GM12878 (cell line): ENCODE results near the gene AP1S1. TPM values are rescaled to one million over a fixed set of nuclear protein-coding genes. Genes with fewer than 3 reads are reported as not detected.

Source experiments
- ATAC-seq: fragments of 200-7000 bp; cut with Tn5 transposase; 3 replicates; pipeline ENCODE4 v1.9.1; 2020; ENCODE audit warnings: mild to moderate bottlenecking, moderate library complexity
- BruUV-seq: library from RNA; stranded (reverse); fragments of 400-500 nt; replicated peaks from 2 replicates; lab custom pipeline; 2021; lab: Mats Ljungman, UMichigan
- CTCF ChIA-PET: fragments of 300-600 bp; sonication (Branson Sonifier 250); formaldehyde crosslinking; extraction: SDS; loops from one replicate; lab custom pipeline; 2021; ENCODE audit warnings: inconsistent platforms; lab: Yijun Ruan, JAX
- POLR2A ChIA-PET: fragments of 350-600 bp; formaldehyde crosslinking; extraction: SDS; loops from one replicate; lab custom pipeline; 2021; ENCODE audit warnings: inconsistent platforms; lab: Charles Lee
- RAD21 ChIA-PET: fragments of 300-600 bp; sonication (Branson Sonifier 250); formaldehyde crosslinking; loops from one replicate; lab custom pipeline; 2023; ENCODE audit warnings: antibody characterized with exemption; ENCODE audit not compliant: unreplicated experiment; lab: Charles Lee
- SMC1A ChIA-PET: fragments of 300-600 bp; sonication (Branson Sonifier 250); formaldehyde crosslinking; loops from one replicate; lab custom pipeline; 2023; ENCODE audit not compliant: unreplicated experiment, uncharacterized antibody; lab: Charles Lee
- DNase-seq: peaks from one replicate; pipeline ENCODE4 v3.0.0-alpha.2; 2011; ENCODE audit warnings: low read depth, low spot score
- FAIRE-seq: peaks from 3 replicates; lab custom pipeline; 2011; peaks lifted over from hg19 to GRCh38; lab: Jason Lieb, UNC
- H2AFZ ChIP-seq: 2 replicates; pipeline ENCODE4 v1.6.0; 2011; ENCODE audit warnings: low read depth, low read length, control low read depth; ENCODE audit not compliant: control insufficient read depth
- H3K27ac ChIP-seq: 2 replicates; pipeline ENCODE4 v1.5.1; 2011; ENCODE audit warnings: control low read depth; ENCODE audit not compliant: control insufficient read depth, insufficient read depth
- H3K27me3 ChIP-seq, 2 experiments: replicated peaks in 1 of 2; 2 replicates each; pipeline versions ENCODE4 v1.6.0 to v1.6.1; 2011; ENCODE audit warnings: low read length in 1 of 2; ENCODE audit not compliant: control insufficient read depth in 2 of 2, insufficient read depth in 2 of 2
- H3K36me3 ChIP-seq, 2 experiments: 2 replicates each; pipeline ENCODE4 v1.5.1; 2011; ENCODE audit warnings: low read length in 1 of 2; ENCODE audit not compliant: control insufficient read depth in 2 of 2, insufficient read depth in 2 of 2
- H3K4me1 ChIP-seq: 2 replicates; pipeline ENCODE4 v1.6.1; 2011; ENCODE audit warnings: mild to moderate bottlenecking, low read length, moderate library complexity, mixed read lengths; ENCODE audit not compliant: control insufficient read depth, insufficient read depth
- H3K4me2 ChIP-seq: 2 replicates; pipeline ENCODE4 v1.6.0; 2011; ENCODE audit warnings: control low read depth; ENCODE audit not compliant: control insufficient read depth, insufficient read depth
- H3K4me3 ChIP-seq: fragments of 200-600 bp; sonication (generic); 2 replicates; pipeline ENCODE4 v1.5.1; 2016
- H3K79me2 ChIP-seq: 2 replicates; pipeline ENCODE4 v1.6.0; 2011; ENCODE audit warnings: low read length; ENCODE audit not compliant: control insufficient read depth, insufficient read depth
- H3K9ac ChIP-seq: 2 replicates; pipeline ENCODE4 v1.8.0; 2011; ENCODE audit warnings: low read length, control low read depth, mixed read lengths; ENCODE audit not compliant: control insufficient read depth, insufficient read depth
- H3K9me3 ChIP-seq: replicated peaks from 3 replicates; pipeline ENCODE4 v1.5.1; 2011; ENCODE audit warnings: mild to moderate bottlenecking, low read length; ENCODE audit not compliant: control insufficient read depth, insufficient read depth
- H4K20me1 ChIP-seq: 2 replicates; pipeline ENCODE4 v1.6.0; 2011; ENCODE audit not compliant: control insufficient read depth, insufficient read depth
- CBX3 ChIP-seq: fragments of 200-600 bp; sonication (generic); IDR thresholded peaks from 2 replicates; pipeline ENCODE4 v1.6.1; 2016; ENCODE audit warnings: low read depth, borderline replicate concordance
- CREB1 ChIP-seq: IDR thresholded peaks from 2 replicates; pipeline ENCODE4 v1.6.1; 2012; ENCODE audit warnings: low read depth, mild to moderate bottlenecking, inconsistent platforms
- EED ChIP-seq: sonication (generic); IDR thresholded peaks from 2 replicates; pipeline ENCODE4 v1.6.1; 2016; ENCODE audit warnings: antibody characterized with exemption, low read depth
- ETV6 ChIP-seq, 2 experiments: fragments of 450-650 bp in 1 of 2; IDR thresholded peaks in 1 of 2; conservative IDR thresholded peaks in 1 of 2; 2 replicates each; pipeline ENCODE4 v1.6.1; 2014; ENCODE audit warnings: antibody characterized with exemption in 1 of 2, borderline replicate concordance in 1 of 2, low read depth in 1 of 2, mild to moderate bottlenecking in 1 of 2, moderate library complexity in 1 of 2
- MEF2B ChIP-seq: fragments of 450-650 bp; IDR thresholded peaks from 2 replicates; pipeline ENCODE4 v1.6.1; 2018; ENCODE audit warnings: mild to moderate bottlenecking, moderate library complexity; ENCODE audit not compliant: partially characterized antibody, poor library complexity, severe bottlenecking
- MXI1 ChIP-seq: fragments of 150-350 bp; IDR thresholded peaks from 2 replicates; pipeline ENCODE4 v1.6.1; 2011; ENCODE audit warnings: low read depth, mild to moderate bottlenecking, inconsistent platforms, low read length, improper control_type of control experiment
- PAX8 ChIP-seq: fragments of 450-650 bp; IDR thresholded peaks from 2 replicates; pipeline ENCODE4 v1.6.1; 2017; ENCODE audit warnings: mild to moderate bottlenecking, moderate library complexity
- SMC3 ChIP-seq: IDR thresholded peaks from 2 replicates; pipeline ENCODE4 v1.6.1; 2011; ENCODE audit warnings: low read length, improper control_type of control experiment, borderline replicate concordance
- SP1 ChIP-seq: IDR thresholded peaks from one replicate; pipeline ENCODE4 v1.6.1; 2011; ENCODE audit warnings: low read depth, low read length
- WGBS: methylation state at CpG from one replicate; pipeline ENCODE4 v1.1.6; 2016; ENCODE audit warnings: low lambda C conversion rate; ENCODE audit not compliant: insufficient replicate concordance, insufficient coverage; ENCODE audit errors: missing lambda C conversion rate; 5-methylcytosine and 5-hydroxymethylcytosine counted together
- in situ Hi-C: fragments of 300-500 bp; cut with MboI; formaldehyde crosslinking; loops from 9 replicates; pipeline ENCODE4 v1.14.3; 2018; ENCODE audit warnings: mixed read lengths
- intact Hi-C: fragments of 100-400 bp; cut with micrococcal nuclease; formaldehyde crosslinking; loops from one replicate; pipeline ENCODE4 v1.14.2; 2022; ENCODE audit not compliant: unreplicated experiment
- polyA plus RNA-seq, 11 experiments: library from polyadenylated mRNA; depleted of rRNA in 4 of 11; unstranded in 6 of 11; stranded (reverse) in 5 of 11; fragments of >200 nt; fragmentation: Nextera tagmentation in 4 of 11; fragmentation: Illumina TruSeq in 1 of 11; extraction: Ambion mirVana in 4 of 11; extraction: Trizol in 1 of 11; gene quantifications; 1 replicate in 1 of 11; 2 replicates in 10 of 11; pipeline versions ENCODE4 v1.2.1 to v1.2.3, GENCODE V29; 2011 to 2016; ENCODE audit warnings: inconsistent platforms in 2 of 11, missing spikeins in 2 of 11, low read depth in 1 of 11
- total RNA-seq, 4 experiments: library from RNA; depleted of rRNA in 3 of 4; stranded (reverse); fragments of >200 nt in 3 of 4; fragmentation: Illumina TruSeq in 1 of 4; extraction: Trizol in 1 of 4; gene quantifications; 2 replicates each; pipeline versions ENCODE4 v1.2.1 to v1.2.3, GENCODE V29; 2013 to 2021
- TF ChIP-seq, protein P1 (sequence below): IDR thresholded peaks from 2 replicates; pipeline ENCODE4 v1.6.1; 2012; ENCODE audit warnings: low read depth, low read length, improper control_type of control experiment
- TF ChIP-seq, protein P2 (sequence below): fragments of 450-650 bp; IDR thresholded peaks from 2 replicates; pipeline ENCODE4 v1.6.1; 2016; ENCODE audit warnings: mild to moderate bottlenecking
- TF ChIP-seq, protein P3 (sequence below): IDR thresholded peaks from 2 replicates; pipeline ENCODE4 v1.6.1; 2011; ENCODE audit warnings: borderline replicate concordance, low read depth, mild to moderate bottlenecking, moderate library complexity, low read length; ENCODE audit not compliant: insufficient read depth, poor library complexity, severe bottlenecking
- TF ChIP-seq, protein P4 (sequence below): IDR thresholded peaks from 2 replicates; pipeline ENCODE4 v1.6.1; 2011; ENCODE audit warnings: borderline replicate concordance, low read depth, mild to moderate bottlenecking, moderate library complexity, mixed read lengths, low read length; ENCODE audit not compliant: insufficient read depth; ENCODE audit errors: extremely low read length

AP1S1 gene
- total and polyA plus RNA-seq, 10 of the 15 experiments (the other 5 are each of a cell fraction or from before 2014, with no cell fraction given): 2.5 to 121 (median 54.9) TPM

DNA sequence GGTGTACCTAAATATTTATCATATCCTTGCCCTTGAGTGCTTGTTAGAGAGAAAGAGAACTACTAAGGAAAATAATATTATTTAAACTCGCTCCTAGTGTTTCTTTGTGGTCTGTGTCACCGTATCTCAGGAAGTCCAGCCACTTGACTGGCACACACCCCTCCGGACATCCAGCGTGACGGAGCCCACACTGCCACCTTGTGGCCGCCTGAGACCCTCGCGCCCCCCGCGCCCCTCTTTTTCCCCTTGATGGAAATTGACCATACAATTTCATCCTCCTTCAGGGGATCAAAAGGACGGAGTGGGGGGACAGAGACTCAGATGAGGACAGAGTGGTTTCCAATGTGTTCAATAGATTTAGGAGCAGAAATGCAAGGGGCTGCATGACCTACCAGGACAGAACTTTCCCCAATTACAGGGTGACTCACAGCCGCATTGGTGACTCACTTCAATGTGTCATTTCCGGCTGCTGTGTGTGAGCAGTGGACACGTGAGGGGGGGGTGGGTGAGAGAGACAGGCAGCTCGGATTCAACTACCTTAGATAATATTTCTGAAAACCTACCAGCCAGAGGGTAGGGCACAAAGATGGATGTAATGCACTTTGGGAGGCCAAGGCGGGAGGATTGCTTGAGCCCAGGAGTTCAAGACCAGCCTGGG, 15.9 kb upstream of the AP1S1 start:
- DNase-seq (peak; percentile 79), ATAC-seq (peak; percentile 97), FAIRE-seq (peak; percentile 61)
- Histone ChIP-seq H3K27me3 (peaks cover 0 to 2% of the 10 kb centered on the region in 2 experiments; a peak in 1 of 4 replicates), H3K9ac (peak overlapping the region; percentile 29; the same call in 1 of the 2 replicates), H3K4me1 (peaks cover 3% of the 10 kb centered on the region), H3K79me2 (no peaks in the 10 kb centered on the region), H3K4me2 (peak overlapping the region; percentile 69), H2AFZ (peak overlapping the region; percentile 80), H4K20me1 (no peaks in the 10 kb centered on the region), H3K27ac (no peak overlapping the region), H3K36me3 (no peaks in the 10 kb centered on the region), H3K9me3 (no peaks in the 10 kb centered on the region), H3K4me3 (0 out of 2 replicates have a peak overlapping the region, but pooled peaks have one; percentile 39)
- SMC1A ChIA-PET: interaction anchor here (0.6 to 1.6 kb wide), 4 partner anchors 11 to 53 kb away, joined by 3 to 9 read pairs (median 8); partner anchors contain the start of gene TRIM56
- POLR2A ChIA-PET: interaction anchor here (0.5 to 1.0 kb wide), 4 partner anchors 11 to 249 kb away, joined by 3 to 10 read pairs (median 4); partner anchors contain the start of genes SERPINE1 and UFSP1
- in situ Hi-C loops: no loop called here
- CTCF ChIA-PET: interaction anchor here (0.5 to 12.4 kb wide), 24 partner anchors 9 to 249 kb away, joined by 3 to 248 read pairs (median 6); partner anchors contain the start of genes PLOD3, SERPINE1, TRIM56 and UFSP1
- WGBS: 1% methylated on average over 16 of the region's 16 CpGs
- RAD21 ChIA-PET: interaction anchor here (0.5 to 2.4 kb wide), 14 partner anchors 11 to 249 kb away, joined by 3 to 15 read pairs (median 3); partner anchors contain the start of genes SERPINE1, TRIM56 and UFSP1
- intact Hi-C loops: loop anchor here (5.0 kb wide), 1 partner anchor 51 kb away; the partner anchor contains the start of gene TRIM56
- BruUV-seq: no TSS peak
- peak; percentile 25; the same call in 1 of the 2 replicates for TF ChIP-seq SMC3
- peak in 1 of 2 experiments; percentile 66; a peak in 2 of 4 replicates for TF ChIP-seq ETV6 (conservative IDR thresholded peaks at IDR 0.05 in 1 of 2, IDR thresholded peaks at IDR 0.05 in 1 of 2; ENCODE audit: borderline replicate concordance in 1 of 2, low read depth in 1 of 2)
- peak; percentile 88 for TF ChIP-seq CREB1
- TF ChIP-seq SP1: peak; percentile 53
- TF ChIP-seq CBX3: no peak
- no peak for TF ChIP-seq MXI1
- TF ChIP-seq, protein P1, sequence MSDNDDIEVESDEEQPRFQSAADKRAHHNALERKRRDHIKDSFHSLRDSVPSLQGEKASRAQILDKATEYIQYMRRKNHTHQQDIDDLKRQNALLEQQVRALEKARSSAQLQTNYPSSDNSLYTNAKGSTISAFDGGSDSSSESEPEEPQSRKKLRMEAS: peak; percentile 43; the same call in 1 of the 2 replicates
- TF ChIP-seq, protein P2, sequence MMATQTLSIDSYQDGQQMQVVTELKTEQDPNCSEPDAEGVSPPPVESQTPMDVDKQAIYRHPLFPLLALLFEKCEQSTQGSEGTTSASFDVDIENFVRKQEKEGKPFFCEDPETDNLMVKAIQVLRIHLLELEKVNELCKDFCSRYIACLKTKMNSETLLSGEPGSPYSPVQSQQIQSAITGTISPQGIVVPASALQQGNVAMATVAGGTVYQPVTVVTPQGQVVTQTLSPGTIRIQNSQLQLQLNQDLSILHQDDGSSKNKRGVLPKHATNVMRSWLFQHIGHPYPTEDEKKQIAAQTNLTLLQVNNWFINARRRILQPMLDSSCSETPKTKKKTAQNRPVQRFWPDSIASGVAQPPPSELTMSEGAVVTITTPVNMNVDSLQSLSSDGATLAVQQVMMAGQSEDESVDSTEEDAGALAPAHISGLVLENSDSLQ: peak; percentile 68
- 0 out of 2 replicates have a peak, but pooled peaks have one; percentile 12 for TF ChIP-seq EED
- TF ChIP-seq, protein P3, sequence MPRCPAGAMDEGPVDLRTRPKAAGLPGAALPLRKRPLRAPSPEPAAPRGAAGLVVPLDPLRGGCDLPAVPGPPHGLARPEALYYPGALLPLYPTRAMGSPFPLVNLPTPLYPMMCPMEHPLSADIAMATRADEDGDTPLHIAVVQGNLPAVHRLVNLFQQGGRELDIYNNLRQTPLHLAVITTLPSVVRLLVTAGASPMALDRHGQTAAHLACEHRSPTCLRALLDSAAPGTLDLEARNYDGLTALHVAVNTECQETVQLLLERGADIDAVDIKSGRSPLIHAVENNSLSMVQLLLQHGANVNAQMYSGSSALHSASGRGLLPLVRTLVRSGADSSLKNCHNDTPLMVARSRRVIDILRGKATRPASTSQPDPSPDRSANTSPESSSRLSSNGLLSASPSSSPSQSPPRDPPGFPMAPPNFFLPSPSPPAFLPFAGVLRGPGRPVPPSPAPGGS: peak; percentile 57
- no peak for TF ChIP-seq PAX8
- peak; percentile 85 for TF ChIP-seq MEF2B
- TF ChIP-seq, protein P4, sequence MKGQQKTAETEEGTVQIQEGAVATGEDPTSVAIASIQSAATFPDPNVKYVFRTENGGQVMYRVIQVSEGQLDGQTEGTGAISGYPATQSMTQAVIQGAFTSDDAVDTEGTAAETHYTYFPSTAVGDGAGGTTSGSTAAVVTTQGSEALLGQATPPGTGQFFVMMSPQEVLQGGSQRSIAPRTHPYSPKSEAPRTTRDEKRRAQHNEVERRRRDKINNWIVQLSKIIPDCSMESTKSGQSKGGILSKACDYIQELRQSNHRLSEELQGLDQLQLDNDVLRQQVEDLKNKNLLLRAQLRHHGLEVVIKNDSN: peak; percentile 75
